Muscle layer of duodenum (tissue), 2 donors: Measurements from ENCODE around the gene FOXM1.

Source experiments
- H3K27ac ChIP-seq: one replicate; pipeline ENCODE4 v1.7.0; 2013; ENCODE audit warnings: mild to moderate bottlenecking, low read length
- H3K27me3 ChIP-seq: one replicate; pipeline ENCODE4 v1.7.0; 2013; ENCODE audit warnings: low read depth, mild to moderate bottlenecking, control low read depth, low read length
- H3K36me3 ChIP-seq, 2 donors: one replicate each; pipeline ENCODE4 v1.7.0; 2013; ENCODE audit warnings: low read length in 2 of 2, control low read depth in 1 of 2, mild to moderate bottlenecking in 1 of 2; ENCODE audit not compliant: insufficient read depth in 2 of 2, control insufficient read depth in 1 of 2
- H3K4me1 ChIP-seq, 2 donors: one replicate each; pipeline ENCODE4 v1.7.0; 2013; ENCODE audit warnings: low read length in 2 of 2, mild to moderate bottlenecking in 2 of 2, control low read depth in 1 of 2, moderate library complexity in 1 of 2; ENCODE audit not compliant: insufficient read depth in 2 of 2, control insufficient read depth in 1 of 2
- H3K4me3 ChIP-seq, 2 donors: one replicate each; pipeline ENCODE4 v1.7.0; 2013; ENCODE audit warnings: low read length in 2 of 2, low read depth in 1 of 2, mild to moderate bottlenecking in 1 of 2
- H3K9me3 ChIP-seq, 2 donors: one replicate each; pipeline ENCODE4 v1.7.0; 2013; ENCODE audit warnings: low read length in 2 of 2, control low read depth in 1 of 2, mild to moderate bottlenecking in 1 of 2; ENCODE audit not compliant: control insufficient read depth in 1 of 2
- donor health status: healthy.

FOXM1 gene

DNA sequence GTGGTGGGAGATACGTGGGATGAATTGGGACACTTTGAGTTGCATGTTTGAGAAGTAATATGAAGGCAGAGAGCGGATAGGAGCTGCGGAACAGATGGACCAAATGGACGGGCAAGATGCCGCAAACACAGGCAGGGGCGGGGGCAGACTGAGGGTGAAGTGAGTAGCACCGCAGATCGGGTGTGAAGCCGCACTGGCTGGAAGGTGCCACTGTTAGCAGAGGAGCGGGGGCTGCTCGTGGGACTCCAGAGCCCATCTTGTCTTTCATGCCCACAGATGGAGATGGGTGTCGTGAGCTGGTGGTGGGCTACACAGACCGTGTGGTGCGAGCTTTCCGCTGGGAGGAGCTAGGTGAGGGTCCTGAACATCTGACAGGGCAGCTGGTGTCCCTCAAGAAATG, 57.2 kb downstream of the FOXM1 start:
- H3K4me3 ChIP-seq: no peak overlapping the region
- no peaks in the 10 kb centered on the region for H3K9me3 ChIP-seq
- no peaks in the 10 kb centered on the region for H3K27me3 ChIP-seq
- H3K27ac ChIP-seq: no peak overlapping the region
- peaks cover 53 to 79% of the 10 kb centered on the region in 2 donors for H3K36me3 ChIP-seq
- no peaks in the 10 kb centered on the region for H3K4me1 ChIP-seq

DNA sequence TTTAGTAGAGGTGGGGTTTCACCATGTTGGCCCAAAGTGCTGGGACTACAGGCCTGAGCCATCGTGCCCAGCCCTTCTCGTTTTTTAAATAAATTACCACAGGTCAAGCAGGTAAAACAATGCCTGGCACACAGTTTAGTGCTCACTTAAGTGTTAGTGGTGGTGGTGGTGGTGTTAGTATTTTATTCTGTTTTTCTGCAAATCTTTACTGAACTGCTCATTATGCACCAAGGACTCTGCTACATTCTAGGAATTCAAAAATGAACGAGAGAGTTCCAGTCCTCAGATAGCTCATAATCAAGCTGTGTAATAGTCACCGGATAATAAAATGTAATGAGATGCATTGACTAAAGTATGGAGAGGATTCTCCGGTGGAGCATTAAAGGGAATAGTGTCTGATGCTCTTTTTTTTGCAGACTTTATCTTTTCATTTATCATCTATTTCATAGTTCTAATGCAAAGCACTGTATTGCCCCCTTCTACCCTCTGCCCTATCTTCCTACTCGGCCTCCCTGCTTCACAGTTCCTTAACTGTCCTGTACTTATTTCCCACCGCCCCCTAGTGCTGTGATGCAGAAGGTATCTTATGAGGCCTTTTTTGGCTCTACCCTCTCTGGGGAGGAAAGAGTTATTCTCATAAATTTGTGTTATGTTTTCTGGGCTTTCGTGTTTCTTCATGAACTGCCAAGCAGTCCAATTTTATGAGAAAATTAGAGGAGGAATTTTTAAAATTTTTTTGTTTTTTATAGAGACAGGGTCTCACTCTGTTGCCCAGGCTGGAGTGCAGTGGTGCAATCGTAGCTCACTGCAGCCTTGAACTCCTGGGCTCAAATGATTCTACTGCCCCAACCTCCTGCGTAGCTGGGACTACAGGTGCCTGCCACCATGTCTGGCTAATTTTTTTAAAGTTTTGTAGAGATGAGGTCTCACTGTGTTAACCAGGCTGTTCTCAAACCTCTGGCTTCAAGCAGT, 63.5 kb downstream of the FOXM1 start:
- no peaks in the 10 kb centered on the region for H3K9me3 ChIP-seq
- peaks cover 9 to 23% of the 10 kb centered on the region in 2 donors for H3K36me3 ChIP-seq
- no peaks in the 10 kb centered on the region for H3K27me3 ChIP-seq
- H3K27ac ChIP-seq: peak overlapping the region; percentile 96
- peaks cover 3 to 18% of the 10 kb centered on the region in 2 donors for H3K4me1 ChIP-seq
- peak overlapping the region; percentile 86 to 98 for H3K4me3 ChIP-seq

DNA sequence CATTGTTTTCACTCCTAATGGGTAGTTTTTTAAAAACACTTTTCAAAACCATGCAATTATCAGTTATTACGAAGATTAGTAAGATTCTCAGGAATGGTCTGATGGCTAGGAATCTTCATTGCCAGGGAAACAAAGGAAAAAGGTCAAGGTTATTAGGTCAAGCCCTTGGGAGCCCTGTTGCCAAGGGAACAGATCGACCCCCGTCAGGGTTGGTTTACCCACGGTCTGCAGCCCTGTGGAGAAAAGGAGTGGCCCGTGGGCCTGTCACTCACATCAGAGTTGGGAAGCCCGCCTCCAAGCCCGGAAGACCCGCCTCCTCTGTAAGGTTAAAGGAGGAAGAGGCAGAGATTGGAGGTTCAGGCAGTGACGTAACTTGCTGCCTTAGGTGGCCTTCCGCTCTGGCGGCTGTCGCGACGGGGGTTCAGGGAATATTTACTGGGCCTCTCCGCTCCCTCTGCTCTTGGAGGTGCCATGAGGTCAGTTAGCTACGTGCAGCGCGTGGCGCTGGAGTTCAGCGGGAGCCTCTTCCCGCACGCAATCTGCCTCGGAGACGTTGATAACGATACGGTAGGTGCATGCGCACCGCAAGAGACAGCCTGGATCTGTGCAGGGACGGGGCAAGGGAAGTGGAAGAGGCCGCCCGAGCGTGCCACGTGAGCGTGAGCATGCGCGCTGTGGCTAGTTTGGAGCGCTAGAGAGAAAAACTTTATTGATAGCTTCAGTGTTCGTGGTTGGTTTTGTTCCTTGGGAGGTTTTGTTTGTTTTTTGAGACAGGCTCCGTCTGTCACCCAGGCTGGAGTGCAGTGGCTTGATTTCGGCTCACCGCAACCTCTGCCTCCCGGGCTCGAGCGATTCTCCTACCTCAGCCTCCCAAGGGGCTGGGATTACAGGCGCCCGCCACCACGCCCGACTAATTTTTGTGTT, 64.4 kb downstream of the FOXM1 start, which contains the start of gene ITFG2:
TSS of gene ITFG2 (plus strand) at position 379 of the 924 bp plus-strand sequence. CDS start at position 472, 93 bp downstream.
- no peaks in the 10 kb centered on the region for H3K9me3 ChIP-seq
- peaks cover 0 to 14% of the 10 kb centered on the region in 2 donors for H3K36me3 ChIP-seq
- H3K27ac ChIP-seq: peak within 1 kb of the TSS; percentile 96
- no peaks in the 10 kb centered on the region for H3K27me3 ChIP-seq
- peak within 1 kb of the TSS; percentile 86 to 98 for H3K4me3 ChIP-seq
- H3K4me1 ChIP-seq: peaks cover 3 to 18% of the 10 kb centered on the region in 2 donors

GRCh38 chr12:2811801-2812200, 65.2 kb downstream of the FOXM1 start:
- H3K27me3 ChIP-seq: no peaks in the 10 kb centered on the region
- H3K9me3 ChIP-seq: no peaks in the 10 kb centered on the region
- H3K4me1 ChIP-seq: peaks cover 3 to 18% of the 10 kb centered on the region in 2 donors
- peaks cover 0 to 9% of the 10 kb centered on the region in 2 donors for H3K36me3 ChIP-seq
- peak overlapping the region; percentile 86 to 98 for H3K4me3 ChIP-seq
- peak overlapping the region; percentile 96 for H3K27ac ChIP-seq
